GM11168 (cell line): ENCODE measurements around the gene FBXW4.
"Not testable (repeated sequence)": the region's sequence is repeated elsewhere in the genome, so short reads cannot be mapped to it uniquely, and the experiment has no call there.

Source experiments
- in situ Hi-C: fragments of 300-500 bp; cut with MboI; formaldehyde crosslinking; loops from one replicate; pipeline ENCODE4 v1.12.0; 2022; ENCODE audit warnings: low sequenced_read_pairs; ENCODE audit not compliant: unreplicated experiment

The FBXW4 gene

GRCh38 chr10:101660256-101660655 lies 34.7 kb downstream of the FBXW4 start:
- in situ Hi-C loops = no loop called here

GRCh38 chr10:101658975-101659374 lies 36.0 kb downstream of the FBXW4 start:
- in situ Hi-C loops = no loop called here

DNA sequence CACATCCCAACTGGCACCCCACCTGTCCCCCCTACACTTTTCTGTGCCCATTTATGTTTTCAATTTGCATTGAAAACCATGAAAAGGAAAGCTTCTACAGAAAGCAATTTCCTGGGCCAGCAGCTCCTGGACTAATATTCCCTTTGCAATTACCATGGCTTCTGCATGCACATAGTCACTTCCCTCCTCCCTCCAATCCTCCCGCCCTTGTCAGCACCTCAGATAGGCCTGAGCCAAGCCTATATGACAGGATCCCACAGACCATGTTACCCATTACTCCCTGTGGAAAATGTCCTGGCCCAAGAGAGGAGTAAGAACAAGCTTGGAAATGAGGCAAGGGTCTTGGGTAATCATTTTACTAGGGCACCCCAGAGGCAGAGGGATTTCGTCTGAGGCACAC lies 38.1 kb downstream of the FBXW4 start:
- in situ Hi-C loops = no loop called here

- in situ Hi-C loops = no loop called here
These were observed 39.4 kb downstream of the FBXW4 start for GRCh38 chr10:101655570-101655969.

DNA sequence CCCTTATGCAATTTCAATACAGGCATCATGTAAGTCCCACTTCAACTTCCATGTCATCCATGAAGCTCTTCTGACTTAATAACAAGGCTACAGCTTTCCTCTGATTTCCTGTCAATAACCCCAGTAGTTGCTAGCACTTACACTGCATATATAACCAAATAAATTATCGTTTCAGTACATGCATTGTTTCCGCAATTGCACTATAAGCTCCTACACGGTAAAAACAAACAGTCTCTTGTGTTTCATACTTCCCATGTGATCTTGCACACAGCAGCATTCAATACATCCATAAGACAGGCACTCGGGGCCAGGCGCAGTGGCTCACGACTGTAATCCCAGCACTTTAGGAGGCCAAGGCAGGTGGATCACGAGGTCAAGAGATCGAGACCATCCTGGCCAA lies 41.4 kb downstream of the FBXW4 start:
- in situ Hi-C loops = no loop called here

GRCh38 chr10:101651336-101651735 lies 43.6 kb downstream of the FBXW4 start:
- in situ Hi-C loops = no loop called here

DNA sequence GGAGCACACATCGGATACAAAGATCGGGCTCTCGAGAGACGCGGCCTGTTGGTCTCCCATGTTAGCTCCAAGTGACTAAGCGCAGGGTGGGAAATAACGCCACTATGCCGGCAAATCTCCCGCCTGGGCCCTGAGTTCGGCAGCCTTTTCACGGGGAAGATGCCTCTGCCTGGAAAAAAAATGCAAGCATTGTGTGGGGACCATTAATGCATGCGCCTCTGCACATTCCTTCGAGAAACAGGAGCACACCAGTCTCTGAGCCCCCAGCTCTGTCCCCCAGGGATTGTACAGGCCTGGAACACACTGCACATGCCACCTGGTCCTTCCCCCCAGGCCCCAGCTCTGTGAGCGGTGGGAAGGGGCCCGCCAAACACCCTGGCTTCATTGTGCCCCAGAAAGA lies 44.1 kb downstream of the FBXW4 start:
- in situ Hi-C loops = no loop called here

- in situ Hi-C loops = no loop called here
These were observed 45.4 kb downstream of the FBXW4 start for GRCh38 chr10:101649525-101650085.

- in situ Hi-C loops = no loop called here
These were observed 47.7 kb downstream of the FBXW4 start for GRCh38 chr10:101647255-101647654.

DNA sequence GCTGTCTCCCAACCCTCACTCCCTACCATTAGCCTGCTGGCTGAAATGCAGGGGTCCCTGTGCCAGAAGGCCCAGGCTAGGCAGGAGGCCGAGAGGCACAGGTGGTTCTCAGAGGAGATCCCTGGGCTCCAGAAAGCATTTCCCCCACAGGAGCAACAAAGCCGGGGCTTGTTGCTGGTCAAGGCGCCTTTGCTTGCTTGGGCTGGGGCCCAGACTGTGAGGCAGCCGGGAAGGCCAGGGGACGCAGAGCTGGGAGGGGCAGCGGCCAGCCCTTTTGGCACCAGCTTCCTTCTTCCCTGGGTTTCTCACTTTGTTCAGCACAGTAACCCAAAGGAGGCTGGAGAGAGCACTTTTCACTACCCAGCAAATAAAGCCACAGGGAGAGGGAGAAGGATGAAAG lies 48.6 kb downstream of the FBXW4 start:
- in situ Hi-C loops = no loop called here

DNA sequence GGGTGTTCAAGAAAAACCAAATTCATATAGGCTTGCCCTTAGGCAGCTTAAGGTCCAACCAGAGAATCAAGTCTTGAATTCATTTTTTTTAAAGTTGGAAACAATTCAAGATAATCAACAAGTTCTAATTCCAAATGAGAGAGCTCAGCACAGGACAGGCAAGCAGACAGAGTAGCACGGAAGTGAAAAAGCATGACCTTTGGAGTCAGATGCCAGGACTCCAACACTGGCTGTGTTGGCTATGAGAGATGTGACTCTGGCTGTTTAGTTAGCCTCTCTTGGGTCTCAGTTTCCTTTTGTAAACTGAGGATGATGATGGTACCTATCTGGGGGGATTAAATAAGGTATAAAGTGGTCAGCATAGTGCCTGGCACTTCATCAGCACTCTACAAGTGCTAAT lies 49.3 kb downstream of the FBXW4 start:
- in situ Hi-C loops = no loop called here

- in situ Hi-C loops = no loop called here
These were observed 51.0 kb downstream of the FBXW4 start for GRCh38 chr10:101644002-101644401.

- in situ Hi-C loops = no loop called here
These were observed 51.4 kb downstream of the FBXW4 start for GRCh38 chr10:101643546-101643945.

DNA sequence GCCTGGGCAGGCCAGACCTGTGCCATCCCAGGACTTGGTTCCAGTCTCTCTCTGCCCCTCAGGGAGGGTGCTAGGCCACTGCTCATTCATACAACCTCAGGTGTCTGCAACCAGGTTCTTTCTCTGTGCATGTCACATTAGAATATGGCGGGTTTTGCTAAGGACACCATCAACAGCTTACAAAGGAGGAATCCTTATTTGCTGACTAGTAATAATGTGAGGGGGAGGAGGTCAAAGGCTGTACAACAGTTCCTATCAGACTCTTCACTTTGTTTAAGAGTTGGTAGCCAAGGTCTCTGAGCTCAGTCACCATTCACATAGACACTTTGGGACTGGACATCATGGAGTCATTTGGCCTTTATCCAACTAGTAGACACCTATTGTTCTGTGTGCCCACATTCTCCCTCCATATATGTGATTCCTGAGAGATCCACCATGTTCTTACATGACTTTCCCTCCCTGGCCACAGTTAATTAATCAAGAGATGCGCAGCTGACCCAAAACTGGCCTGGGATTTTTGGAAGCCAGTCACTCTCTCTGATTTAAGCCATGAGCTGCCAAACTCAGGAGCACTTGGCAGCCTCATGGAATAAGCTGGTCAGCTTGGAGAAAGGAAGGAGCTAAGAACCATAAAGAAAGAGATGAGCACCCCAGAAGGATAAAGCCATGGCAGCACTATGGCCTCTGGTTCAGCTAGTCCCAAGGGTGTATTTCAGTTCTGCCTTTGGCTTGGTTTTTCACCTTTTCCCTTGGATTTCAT lies 55.6 kb downstream of the FBXW4 start:
- in situ Hi-C loops = no loop called here

DNA sequence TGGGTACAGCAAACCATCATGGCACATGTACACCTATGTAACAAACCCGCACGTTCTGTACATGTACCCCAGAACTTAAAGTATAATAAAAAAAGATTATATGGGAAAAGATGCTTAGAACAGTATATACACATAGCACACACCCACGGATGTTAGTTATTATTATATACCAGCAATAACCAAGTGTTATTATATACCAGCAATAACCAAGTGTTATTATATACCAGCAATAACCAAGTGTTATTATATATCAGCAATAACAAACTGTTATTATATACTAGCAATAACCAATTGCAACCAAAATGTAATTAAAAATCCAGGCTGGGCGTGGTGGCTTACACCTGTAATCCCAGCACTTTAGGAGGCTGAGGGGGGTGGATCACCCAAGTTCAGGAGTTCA lies 61.5 kb downstream of the FBXW4 start:
- in situ Hi-C loops = not testable (repeated sequence)

- in situ Hi-C loops = no loop called here
These were observed 63.0 kb downstream of the FBXW4 start for GRCh38 chr10:101631821-101632475.

GRCh38 chr10:101630633-101630920 lies 64.4 kb downstream of the FBXW4 start:
- in situ Hi-C loops = no loop called here

GRCh38 chr10:101629837-101630632 lies 64.9 kb downstream of the FBXW4 start:
- in situ Hi-C loops = no loop called here

- in situ Hi-C loops = no loop called here
These were observed 69.1 kb downstream of the FBXW4 start for GRCh38 chr10:101625821-101626412.

GRCh38 chr10:101624526-101625102 lies 70.4 kb downstream of the FBXW4 start:
- in situ Hi-C loops = no loop called here
